HEK293 (cell line): Measurements from ENCODE around the gene STRN.
"Not testable (repeated sequence)": the region's sequence is repeated elsewhere in the genome, so short reads cannot be mapped to it uniquely, and the experiment has no call there.

Source experiments
- CTCF ChIA-PET: fragments of 350-600 bp; formaldehyde crosslinking; extraction: SDS; loops from one replicate; lab custom pipeline; 2021; ENCODE audit warnings: antibody characterized with exemption; lab: Yijun Ruan, JAX
- POLR2A ChIA-PET: fragments of 300-600 bp; formaldehyde crosslinking; extraction: SDS; loops from one replicate; lab custom pipeline; 2020; ENCODE audit warnings: antibody characterized with exemption, inconsistent platforms; lab: Yijun Ruan, JAX
- H3K27ac ChIP-seq: fragments of 200-500 bp; sonication (Bioruptor generic); 2 replicates; pipeline ENCODE4 v1.5.1; 2014; ENCODE audit warnings: low read depth, low read length, control low read depth, inconsistent platforms; ENCODE audit errors: extremely low read depth
- H3K36me3 ChIP-seq, 2 experiments: fragments of 200-500 bp in 1 of 2; sonication (Bioruptor generic) in 1 of 2; 1 replicate in 1 of 2; 2 replicates in 1 of 2; pipeline ENCODE4 v1.5.1; 2014 to 2017; ENCODE audit warnings: inconsistent platforms in 2 of 2, low read length in 2 of 2; ENCODE audit not compliant: control insufficient read depth in 2 of 2, insufficient read depth in 1 of 2
- H3K4me1 ChIP-seq: fragments of 200-500 bp; sonication (Bioruptor generic); 2 replicates; pipeline ENCODE4 v1.5.1; 2014; ENCODE audit warnings: mild to moderate bottlenecking, low read length, inconsistent platforms; ENCODE audit not compliant: control insufficient read depth, insufficient read depth
- H3K4me3 ChIP-seq: 2 replicates; pipeline ENCODE4 v1.5.1; 2011; ENCODE audit warnings: low read depth, mild to moderate bottlenecking, control low read depth, low read length, moderate library complexity
- H3K9me3 ChIP-seq: fragments of 200-500 bp; sonication (Bioruptor generic); 2 replicates; pipeline ENCODE4 v1.5.1; 2014; ENCODE audit warnings: low read depth, low read length, inconsistent platforms; ENCODE audit not compliant: control insufficient read depth, insufficient read depth
- AEBP2 ChIP-seq: fragments of 450-650 bp; formaldehyde crosslinking; IDR thresholded peaks from 2 replicates; pipeline ENCODE4 v1.5.1; 2016; ENCODE audit warnings: missing biosample characterization, missing genetic modification characterization, borderline replicate concordance
- GLI2 ChIP-seq: fragments of 450-650 bp; formaldehyde crosslinking; IDR thresholded peaks from 2 replicates; pipeline ENCODE4; 2017; ENCODE audit warnings: missing biosample characterization, missing genetic modification characterization, low read depth, borderline replicate concordance
- PRDM2 ChIP-seq: fragments of 450-650 bp; formaldehyde crosslinking; IDR thresholded peaks from 2 replicates; pipeline ENCODE4 v1.5.1; 2016; ENCODE audit warnings: missing biosample characterization, missing genetic modification characterization, borderline replicate concordance
- TSHZ1 ChIP-seq: fragments of 450-650 bp; formaldehyde crosslinking; IDR thresholded peaks from 2 replicates; pipeline ENCODE4 v1.5.1; 2016; ENCODE audit warnings: missing biosample characterization, missing genetic modification characterization, borderline replicate concordance
- ZBTB1 ChIP-seq: fragments of 450-650 bp; formaldehyde crosslinking; IDR thresholded peaks from 2 replicates; pipeline ENCODE4 v1.5.1; 2016; ENCODE audit warnings: missing biosample characterization, missing genetic modification characterization
- ZFHX2 ChIP-seq: fragments of 450-650 bp; formaldehyde crosslinking; conservative IDR thresholded peaks from 2 replicates; pipeline ENCODE4 v1.5.1; 2016; ENCODE audit warnings: missing biosample characterization, missing genetic modification characterization
- ZFP37 ChIP-seq: fragments of 450-650 bp; formaldehyde crosslinking; IDR thresholded peaks from 2 replicates; pipeline ENCODE4 v1.5.1; 2016; ENCODE audit warnings: missing biosample characterization, missing genetic modification characterization
- ZNF112 ChIP-seq: fragments of 450-650 bp; formaldehyde crosslinking; IDR thresholded peaks from 2 replicates; pipeline ENCODE4 v1.5.0; 2017; ENCODE audit warnings: missing biosample characterization, missing genetic modification characterization
- ZNF184 ChIP-seq: fragments of 450-650 bp; IDR thresholded peaks from 2 replicates; pipeline ENCODE4 v1.5.1; 2018; ENCODE audit warnings: missing biosample characterization, mild to moderate bottlenecking, missing genetic modification characterization
- ZNF23 ChIP-seq: fragments of 450-650 bp; formaldehyde crosslinking; IDR thresholded peaks from 2 replicates; pipeline ENCODE4 v1.5.1; 2016; ENCODE audit warnings: missing biosample characterization, missing genetic modification characterization, borderline replicate concordance
- ZNF266 ChIP-seq: fragments of 450-650 bp; formaldehyde crosslinking; IDR thresholded peaks from 2 replicates; pipeline ENCODE4 v1.5.1; 2016; ENCODE audit warnings: missing biosample characterization, missing genetic modification characterization, low read depth
- ZNF302 ChIP-seq: fragments of 450-650 bp; formaldehyde crosslinking; IDR thresholded peaks from 2 replicates; pipeline ENCODE4 v1.5.1; 2016; ENCODE audit warnings: missing biosample characterization, missing genetic modification characterization, low read depth
- ZNF324 ChIP-seq: fragments of 450-650 bp; formaldehyde crosslinking; IDR thresholded peaks from 2 replicates; pipeline ENCODE4 v1.5.1; 2016; ENCODE audit warnings: missing biosample characterization, missing genetic modification characterization
- ZNF664 ChIP-seq: fragments of 450-650 bp; formaldehyde crosslinking; IDR thresholded peaks from 2 replicates; pipeline ENCODE4 v1.5.1; 2016; ENCODE audit warnings: missing biosample characterization, missing genetic modification characterization

Gene STRN

GRCh38 chr2:36949845-36950244, 16.5 kb downstream of the STRN start:
- POLR2A ChIA-PET = no interaction called here
- CTCF ChIA-PET = no interaction called here
- Histone ChIP-seq H3K27ac (no peak overlapping the region), H3K9me3 (no peaks in the 10 kb centered on the region), H3K4me1 (peaks cover 11% of the 10 kb centered on the region), H3K4me3 (no peak overlapping the region), H3K36me3 (no peaks in the 10 kb centered on the region)
- TF ChIP-seq ZBTB1 (tag by site-specific recombination) = no peak
- no peak for TF ChIP-seq PRDM2 (tag by site-specific recombination)
- no peak for TF ChIP-seq ZNF266 (tag by site-specific recombination)
- no peak for TF ChIP-seq ZNF664 (tag by site-specific recombination)
- TF ChIP-seq GLI2 = no peak
- no peak for TF ChIP-seq ZNF302 (tag by site-specific recombination)
- TF ChIP-seq ZFP37 (tag by site-specific recombination) = no peak
- TF ChIP-seq TSHZ1 (tag by site-specific recombination) = no peak
- no peak for TF ChIP-seq AEBP2 (tag by site-specific recombination)
- TF ChIP-seq ZFHX2 (tag by site-specific recombination) = no peak
- no peak for TF ChIP-seq ZNF112 (tag by site-specific recombination)
- no peak for TF ChIP-seq ZNF324 (tag by site-specific recombination)
- no peak for TF ChIP-seq ZNF23 (tag by site-specific recombination)
- no peak for TF ChIP-seq ZNF184 (tag by site-specific recombination)

- H3K36me3 ChIP-seq, H3K4me1 ChIP-seq, POLR2A ChIA-PET, H3K27ac ChIP-seq, H3K4me3 ChIP-seq, H3K9me3 ChIP-seq, CTCF ChIA-PET: not testable (repeated sequence)
Observed at GRCh38 chr2:36945240-36945639, 21.1 kb downstream of the STRN start.
